Effector memory CD8-positive, alpha-beta T cell (primary cell): ENCODE measurements around the gene TCN2.
"Not testable (repeated sequence)": the region's sequence is repeated elsewhere in the genome, so short reads cannot be mapped to it uniquely, and the experiment has no call there.

Source experiments
- ATAC-seq: fragments of 150-1000 bp; cut with Tn5 transposase; replicated peaks from 2 replicates; pipeline ENCODE4 v1.10.0; 2021; ENCODE audit warnings: mild to moderate bottlenecking, moderate library complexity
- DNase-seq, 3 experiments: peaks; one replicate each; pipeline ENCODE4 v3.0.0; 2021
- H3K27ac Mint-ChIP-seq, 2 donors: one replicate each; pipeline ENCODE4 v1.8.0; 2022; ENCODE audit warnings: mild to moderate bottlenecking in 2 of 2, mixed read lengths in 2 of 2, moderate library complexity in 2 of 2
- H3K27me3 Mint-ChIP-seq, 2 donors: one replicate each; pipeline ENCODE4 v1.8.0; 2022; ENCODE audit warnings: mixed read lengths in 2 of 2
- H3K36me3 Mint-ChIP-seq: one replicate; pipeline ENCODE4 v1.8.0; 2022; ENCODE audit warnings: mild to moderate bottlenecking, moderate library complexity, mixed read lengths; ENCODE audit not compliant: insufficient read depth
- H3K4me1 Mint-ChIP-seq, 2 donors: one replicate each; pipeline ENCODE4 v1.8.0; 2022; ENCODE audit warnings: low read depth in 2 of 2, mixed read lengths in 2 of 2
- H3K4me3 Mint-ChIP-seq, 2 donors: one replicate each; pipeline ENCODE4 v1.8.0; 2022; ENCODE audit warnings: mild to moderate bottlenecking in 2 of 2, mixed read lengths in 2 of 2, moderate library complexity in 2 of 2
- H3K9me3 Mint-ChIP-seq, 2 donors: one replicate each; pipeline ENCODE4 v1.8.0; 2022; ENCODE audit warnings: mixed read lengths in 2 of 2

TCN2 gene

GRCh38 chr22:30586414-30586813 is 20.6 kb upstream of the TCN2 start:
- Mint-ChIP-seq H3K27ac (peak overlapping the region in 1 of 2 donors; percentile 49), H3K4me1 (peaks cover 0 to 10% of the 10 kb centered on the region in 2 donors), H3K27me3 (no peaks in the 10 kb centered on the region), H3K4me3 (no peak overlapping the region), H3K36me3 (peaks cover 67% of the 10 kb centered on the region), H3K9me3 (no peaks in the 10 kb centered on the region)
- no peak for DNase-seq
- ATAC-seq = no peak

GRCh38 chr22:30591191-30591587 is 15.8 kb upstream of the TCN2 start:
- H3K9me3 Mint-ChIP-seq = no peaks in the 10 kb centered on the region
- no peak overlapping the region for H3K27ac Mint-ChIP-seq
- ATAC-seq (no peak), DNase-seq (no peak)
- peaks cover 7 to 12% of the 10 kb centered on the region in 2 donors for H3K27me3 Mint-ChIP-seq
- H3K4me3 Mint-ChIP-seq = no peak overlapping the region
- peaks cover 0 to 6% of the 10 kb centered on the region in 2 donors for H3K4me1 Mint-ChIP-seq
- peaks cover 32% of the 10 kb centered on the region for H3K36me3 Mint-ChIP-seq

- peaks cover 26% of the 10 kb centered on the region for H3K36me3 Mint-ChIP-seq
- H3K27ac Mint-ChIP-seq = no peak within 1 kb of the TSS
- DNase-seq (peak; percentile 93 to 96 (median 94)), ATAC-seq (peak; percentile 99)
- peaks cover 7 to 12% of the 10 kb centered on the region in 2 donors for H3K27me3 Mint-ChIP-seq
- H3K9me3 Mint-ChIP-seq = no peaks in the 10 kb centered on the region
- H3K4me1 Mint-ChIP-seq = peaks cover 0 to 6% of the 10 kb centered on the region in 2 donors
- H3K4me3 Mint-ChIP-seq = no peak within 1 kb of the TSS
Observed at GRCh38 chr22:30591588-30592359, 15.2 kb upstream of the TCN2 start, which contains the start of gene PES1. TSS of gene PES1 (minus strand) at chr22:30591910. CDS start at chr22:30591833, 77 bp downstream.

GRCh38 chr22:30592360-30592713 is 14.6 kb upstream of the TCN2 start:
- not testable (repeated sequence) for H3K4me1 Mint-ChIP-seq, H3K27ac Mint-ChIP-seq, DNase-seq, H3K9me3 Mint-ChIP-seq, H3K4me3 Mint-ChIP-seq, ATAC-seq
- H3K36me3 Mint-ChIP-seq = peaks cover 20% of the 10 kb centered on the region
- peaks cover 7 to 12% of the 10 kb centered on the region in 2 donors for H3K27me3 Mint-ChIP-seq

GRCh38 chr22:30596199-30596598 is 10.8 kb upstream of the TCN2 start:
- Mint-ChIP-seq H3K27ac (no peak overlapping the region), H3K27me3 (peaks cover 7 to 12% of the 10 kb centered on the region in 2 donors), H3K4me1 (no peaks in the 10 kb centered on the region), H3K9me3 (no peaks in the 10 kb centered on the region), H3K36me3 (no peaks in the 10 kb centered on the region), H3K4me3 (no peak overlapping the region)
- ATAC-seq (no peak), DNase-seq (no peak)

GRCh38 chr22:30596886-30597285 is 10.1 kb upstream of the TCN2 start:
- DNase-seq (no peak), ATAC-seq (no peak)
- Mint-ChIP-seq H3K27ac (no peak overlapping the region), H3K9me3 (no peaks in the 10 kb centered on the region), H3K4me1 (no peaks in the 10 kb centered on the region), H3K36me3 (no peaks in the 10 kb centered on the region), H3K27me3 (peaks cover 7 to 12% of the 10 kb centered on the region in 2 donors), H3K4me3 (no peak overlapping the region)

- no peaks in the 10 kb centered on the region for H3K9me3 Mint-ChIP-seq
Observed at GRCh38 chr22:30598986-30599385, 8.0 kb upstream of the TCN2 start.

GRCh38 chr22:30600921-30601320 is 6.1 kb upstream of the TCN2 start:
- no peak overlapping the region for H3K27ac Mint-ChIP-seq
- peaks cover 5 to 6% of the 10 kb centered on the region in 2 donors for H3K4me1 Mint-ChIP-seq
- H3K27me3 Mint-ChIP-seq = no peaks in the 10 kb centered on the region
- H3K4me3 Mint-ChIP-seq = no peak overlapping the region
- no peaks in the 10 kb centered on the region for H3K9me3 Mint-ChIP-seq
- no peak for ATAC-seq
- no peak for DNase-seq
- H3K36me3 Mint-ChIP-seq = no peaks in the 10 kb centered on the region

More at GRCh38 chr22:30598986-30599385, 8.0 kb upstream of the TCN2 start:
- H3K36me3 Mint-ChIP-seq = no peaks in the 10 kb centered on the region
- H3K27ac Mint-ChIP-seq = no peak overlapping the region
- DNase-seq (no peak), ATAC-seq (no peak)
- no peak overlapping the region for H3K4me3 Mint-ChIP-seq
- no peaks in the 10 kb centered on the region for H3K27me3 Mint-ChIP-seq
- H3K4me1 Mint-ChIP-seq = no peaks in the 10 kb centered on the region

- H3K27ac Mint-ChIP-seq = no peak overlapping the region
- DNase-seq (no peak), ATAC-seq (no peak)
- no peak overlapping the region for H3K4me3 Mint-ChIP-seq
- H3K9me3 Mint-ChIP-seq = no peaks in the 10 kb centered on the region
- H3K36me3 Mint-ChIP-seq = no peaks in the 10 kb centered on the region
- peaks cover 5 to 6% of the 10 kb centered on the region in 2 donors for H3K4me1 Mint-ChIP-seq
- no peaks in the 10 kb centered on the region for H3K27me3 Mint-ChIP-seq
Observed at GRCh38 chr22:30601464-30601863, 5.5 kb upstream of the TCN2 start.

GRCh38 chr22:30602049-30602448 is 4.9 kb upstream of the TCN2 start:
- peak; percentile 30 for ATAC-seq
- H3K27me3 Mint-ChIP-seq = peaks cover 0 to under 1% of the 10 kb centered on the region in 2 donors
- H3K4me1 Mint-ChIP-seq = peaks cover 8% of the 10 kb centered on the region in 2 donors
- no peak for DNase-seq
- H3K27ac Mint-ChIP-seq = no peak overlapping the region
- no peak overlapping the region for H3K4me3 Mint-ChIP-seq
- H3K9me3 Mint-ChIP-seq = no peaks in the 10 kb centered on the region
- no peaks in the 10 kb centered on the region for H3K36me3 Mint-ChIP-seq

- DNase-seq = no peak
- Mint-ChIP-seq H3K27ac (no peak overlapping the region), H3K27me3 (peaks cover 0 to 6% of the 10 kb centered on the region in 2 donors), H3K9me3 (no peaks in the 10 kb centered on the region), H3K36me3 (no peaks in the 10 kb centered on the region), H3K4me1 (peaks cover 12 to 13% of the 10 kb centered on the region in 2 donors), H3K4me3 (no peak overlapping the region)
- no peak for ATAC-seq
Observed at GRCh38 chr22:30603801-30604200, 3.2 kb upstream of the TCN2 start.

GRCh38 chr22:30604723-30605122 is 2.3 kb upstream of the TCN2 start:
- no peak overlapping the region for H3K27ac Mint-ChIP-seq
- no peaks in the 10 kb centered on the region for H3K9me3 Mint-ChIP-seq
- no peaks in the 10 kb centered on the region for H3K36me3 Mint-ChIP-seq
- peaks cover 5 to 6% of the 10 kb centered on the region in 2 donors for H3K27me3 Mint-ChIP-seq
- H3K4me3 Mint-ChIP-seq = no peak overlapping the region
- H3K4me1 Mint-ChIP-seq = peaks cover 12 to 15% of the 10 kb centered on the region in 2 donors
- no peak for ATAC-seq
- no peak for DNase-seq

GRCh38 chr22:30605449-30606110 is 1.4 kb upstream of the TCN2 start:
- DNase-seq = peak; percentile 29 to 35 (median 32)
- ATAC-seq = peak; percentile 62
- Mint-ChIP-seq H3K4me3 (peak overlapping the region; percentile 25 to 92), H3K9me3 (no peaks in the 10 kb centered on the region), H3K27me3 (peaks cover 6 to 13% of the 10 kb centered on the region in 2 donors), H3K27ac (peak overlapping the region; percentile 19 to 20), H3K4me1 (peaks cover 12 to 15% of the 10 kb centered on the region in 2 donors), H3K36me3 (no peaks in the 10 kb centered on the region)
